GM21367 (cell line): Measurements from ENCODE around the gene AOPEP.

Experiments used
- ATAC-seq: cut with Tn5 transposase; IDR thresholded peaks from one replicate; pipeline ENCODE4 v1.9.1; 2021; ENCODE audit not compliant: unreplicated experiment

The AOPEP gene

DNA sequence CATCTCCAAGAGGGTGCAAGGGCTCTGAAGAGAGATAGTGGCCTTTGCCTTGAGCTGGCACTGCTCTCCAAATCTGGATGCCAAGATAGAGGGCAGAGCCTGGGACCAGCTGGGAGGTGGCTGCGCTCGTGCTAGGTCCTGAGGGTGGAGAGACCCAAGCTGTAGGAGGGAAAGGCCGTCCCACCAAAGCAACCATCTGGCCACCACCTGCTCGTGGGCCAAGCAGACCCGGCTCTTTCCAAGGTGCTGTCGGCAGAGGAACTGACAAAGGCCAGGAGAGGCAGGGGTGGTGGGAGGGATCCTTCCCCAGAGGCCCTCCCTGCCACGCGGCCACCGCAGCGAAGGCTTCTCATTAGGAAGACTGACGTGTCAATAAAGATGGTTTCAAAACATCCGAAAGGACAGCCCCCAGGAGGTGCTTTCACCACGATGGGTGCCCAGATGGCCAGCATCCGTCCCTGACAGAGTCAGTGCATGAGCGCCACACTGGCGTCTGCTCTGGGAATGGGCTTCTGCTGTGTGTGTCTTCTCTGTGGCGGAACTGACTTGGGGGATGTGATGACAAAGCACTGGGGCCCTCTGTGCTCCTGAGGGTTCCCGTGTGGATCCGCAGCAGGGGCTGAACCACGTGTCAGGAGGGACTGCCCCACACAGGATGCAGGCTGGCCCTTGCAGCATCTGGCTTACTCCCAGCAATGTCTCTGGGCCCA, 377.5 kb downstream of the AOPEP start:
- ATAC-seq: no peak

DNA sequence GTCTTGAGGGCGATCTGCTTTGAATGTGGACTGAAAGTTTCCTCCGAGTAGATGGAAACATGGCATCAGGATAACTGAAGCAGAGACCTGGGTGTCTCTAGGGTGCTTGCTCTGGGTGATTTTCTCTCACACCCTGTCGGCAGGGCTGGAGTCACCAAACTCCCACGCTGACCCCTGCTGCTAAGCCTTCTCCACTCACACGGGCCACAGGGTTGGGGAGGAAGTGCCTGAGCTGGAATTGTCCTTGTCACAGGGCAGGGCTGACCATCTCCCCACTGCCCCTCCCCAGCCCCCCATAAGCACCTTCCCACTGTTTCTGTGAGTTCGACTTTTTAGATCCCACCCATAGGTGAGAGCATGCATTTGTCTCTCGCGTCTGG, 378.1 kb downstream of the AOPEP start:
- no peak for ATAC-seq

DNA sequence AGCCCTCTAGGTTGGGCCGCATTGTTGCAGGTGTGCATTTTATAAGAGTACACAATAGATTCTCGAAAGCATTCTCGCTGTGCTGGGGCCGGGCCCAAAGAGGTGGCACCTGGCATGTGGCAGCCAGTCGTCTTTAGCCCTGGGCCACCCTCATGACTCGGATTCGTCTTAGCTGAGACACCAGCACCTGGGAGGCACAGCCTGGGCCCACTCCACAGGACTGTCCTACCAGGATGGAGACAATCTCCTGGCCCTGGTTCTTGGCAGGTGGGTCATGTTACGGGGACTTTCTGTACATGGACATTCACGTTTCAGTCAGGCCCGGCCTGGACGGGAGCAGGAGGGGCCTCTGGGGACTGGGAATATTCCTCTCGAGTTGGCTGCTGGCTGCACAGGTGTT, 378.5 kb downstream of the AOPEP start:
- no peak for ATAC-seq

DNA sequence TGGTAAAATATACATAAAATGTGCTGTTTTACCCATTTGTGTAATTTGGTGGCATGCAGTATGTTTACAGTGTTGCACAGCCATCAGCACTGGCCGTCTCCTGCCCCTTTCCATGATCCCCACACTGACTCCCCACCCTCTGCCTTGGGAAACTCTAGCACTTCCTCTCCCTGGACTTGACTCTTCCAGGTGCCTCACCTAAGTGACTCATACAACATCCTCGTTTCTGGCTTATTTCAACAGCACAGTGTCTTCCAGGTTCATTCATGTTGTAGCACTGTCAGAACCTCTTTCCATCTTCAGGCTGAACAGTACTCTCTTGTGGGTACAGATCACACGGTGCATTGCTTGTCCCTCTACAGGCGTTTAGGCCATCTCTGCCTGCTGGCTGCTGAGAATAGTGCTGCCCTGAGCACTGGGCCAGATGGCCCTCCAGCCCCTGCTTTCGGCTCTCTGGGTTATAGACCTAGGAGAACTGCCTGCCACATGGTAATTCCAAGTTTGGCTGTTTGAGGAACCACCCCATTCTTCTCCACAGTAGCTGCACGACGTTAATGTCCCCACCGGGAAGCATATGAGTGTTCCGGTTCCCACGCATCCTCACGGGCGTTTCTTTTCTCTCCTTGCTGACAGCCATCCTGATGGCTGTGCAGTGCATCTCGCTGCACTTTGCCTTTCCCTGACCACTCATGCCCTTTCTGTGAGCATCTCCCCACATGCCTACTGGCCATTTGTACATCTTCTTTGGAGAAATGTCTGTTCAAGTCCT, 379.2 kb downstream of the AOPEP start:
- no peak for ATAC-seq

DNA sequence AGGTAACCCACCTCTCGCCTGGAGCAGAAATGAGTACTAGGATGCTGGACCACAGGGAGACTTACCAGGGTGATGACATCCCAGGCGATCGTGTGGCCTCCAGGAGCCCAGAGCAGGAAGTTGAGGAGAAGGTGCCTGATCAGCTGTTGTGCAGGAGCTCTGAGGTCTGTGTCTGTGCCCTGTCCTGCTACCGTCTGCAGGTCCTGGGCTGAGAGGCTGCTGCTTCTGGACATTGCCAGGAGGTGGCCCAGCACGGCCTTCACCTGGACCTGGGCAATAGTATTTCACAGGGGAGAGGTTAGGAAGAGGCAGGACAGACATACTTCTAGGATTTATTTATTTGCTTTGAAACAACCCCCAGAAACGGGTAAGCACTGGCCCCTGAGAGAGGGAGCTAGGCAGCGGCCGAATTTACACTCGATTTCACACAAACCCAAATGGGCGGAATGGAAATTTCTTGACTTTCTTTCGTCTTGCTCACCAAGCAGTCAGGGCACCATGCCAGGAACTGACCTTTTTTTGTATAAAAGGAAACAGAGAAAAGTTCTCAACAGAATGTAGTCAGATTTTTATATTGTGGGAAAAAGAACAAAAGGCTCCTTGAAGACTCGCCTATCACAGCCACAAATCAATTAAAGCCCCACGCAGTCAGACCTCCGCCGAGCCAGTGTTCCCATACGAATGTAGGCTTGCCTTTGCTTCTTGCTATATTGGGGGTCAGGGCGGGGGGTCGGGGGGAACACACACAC, 380.7 kb downstream of the AOPEP start:
- no peak for ATAC-seq

DNA sequence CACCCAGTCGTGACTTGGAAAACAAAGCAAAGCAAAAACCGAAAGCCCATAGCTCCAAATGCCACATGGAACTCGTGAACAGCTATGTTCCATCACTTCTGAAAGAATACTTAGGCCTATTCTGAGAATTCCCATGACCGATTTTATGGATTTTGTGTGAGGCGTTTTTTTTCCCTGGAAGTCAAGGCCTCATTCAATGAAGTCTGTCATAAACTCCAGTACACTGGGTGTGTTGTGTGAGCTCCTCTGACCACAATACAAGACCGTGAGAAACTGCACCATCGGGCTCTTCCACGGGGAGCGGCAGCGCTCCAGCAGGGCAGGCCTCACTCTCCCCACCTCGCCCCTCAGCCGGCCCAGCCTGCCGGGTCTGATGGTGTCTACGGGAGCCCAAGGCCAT, 381.5 kb downstream of the AOPEP start:
- no peak for ATAC-seq

DNA sequence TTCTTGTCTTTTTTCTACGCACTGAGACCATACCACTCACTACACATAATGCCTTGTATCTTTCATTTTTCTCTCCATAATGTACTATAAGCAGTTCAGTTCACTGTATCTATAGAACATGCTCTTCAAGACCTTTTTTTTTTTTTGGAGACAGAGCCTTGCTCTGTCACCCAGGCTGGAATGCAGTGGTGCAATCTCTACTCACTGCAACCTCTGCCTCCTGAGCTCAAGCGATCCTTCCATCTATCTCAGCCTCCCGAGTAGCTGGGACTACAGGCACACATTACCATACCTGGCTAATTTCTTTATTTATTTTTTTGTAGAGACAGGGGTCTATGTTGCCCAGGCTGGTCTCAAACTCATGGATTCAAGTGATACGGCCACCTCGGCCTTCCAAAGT, 382.3 kb downstream of the AOPEP start:
- ATAC-seq: no peak

DNA sequence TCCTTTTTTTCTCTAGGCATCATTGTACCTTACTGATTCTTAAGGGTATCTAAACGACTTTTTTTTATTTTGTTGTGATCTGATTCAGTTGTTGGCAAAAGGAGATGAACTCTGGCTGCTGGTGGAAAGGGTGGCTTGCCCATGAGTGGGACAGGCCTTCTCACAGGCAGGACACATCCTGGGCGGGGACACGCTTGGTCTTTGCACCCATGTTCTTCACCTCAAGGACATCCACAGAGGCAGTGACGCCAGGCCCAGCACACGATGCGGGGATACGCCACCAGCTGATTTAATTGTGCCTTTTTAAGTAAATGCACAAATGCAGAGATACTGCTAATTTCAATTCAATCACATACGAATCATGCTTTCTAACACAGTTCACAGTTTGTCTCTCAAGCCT, 383.0 kb downstream of the AOPEP start:
- ATAC-seq: no peak

DNA sequence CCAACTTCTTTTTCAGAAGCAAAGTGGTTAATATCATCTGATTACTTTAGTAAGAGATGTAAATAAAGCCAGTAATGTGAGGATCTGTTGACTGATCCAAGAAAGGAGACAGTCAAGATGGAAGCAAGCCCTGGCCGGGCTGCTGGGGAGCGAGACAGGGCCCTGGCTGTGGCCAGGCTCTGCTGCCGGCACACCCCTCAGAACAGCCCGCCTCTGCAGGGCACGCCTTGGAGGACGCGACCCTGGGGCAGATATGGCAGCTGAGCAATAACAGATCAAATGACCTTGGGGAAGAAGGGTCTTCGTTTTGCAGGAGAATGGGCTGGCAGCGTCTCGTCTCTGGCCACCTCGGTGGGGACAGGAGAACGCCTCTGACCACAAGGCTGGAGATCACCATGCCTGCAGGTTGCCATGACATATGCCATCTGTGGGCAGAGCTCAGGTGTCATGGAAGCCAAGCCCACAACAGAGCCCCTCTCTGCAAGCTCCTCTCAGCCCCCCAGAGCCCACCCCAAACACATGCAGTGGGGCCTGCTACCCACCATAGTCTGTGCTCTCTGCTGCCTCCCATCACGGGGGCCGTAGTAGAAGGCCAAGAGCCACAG, 384.5 kb downstream of the AOPEP start:
- no peak for ATAC-seq

DNA sequence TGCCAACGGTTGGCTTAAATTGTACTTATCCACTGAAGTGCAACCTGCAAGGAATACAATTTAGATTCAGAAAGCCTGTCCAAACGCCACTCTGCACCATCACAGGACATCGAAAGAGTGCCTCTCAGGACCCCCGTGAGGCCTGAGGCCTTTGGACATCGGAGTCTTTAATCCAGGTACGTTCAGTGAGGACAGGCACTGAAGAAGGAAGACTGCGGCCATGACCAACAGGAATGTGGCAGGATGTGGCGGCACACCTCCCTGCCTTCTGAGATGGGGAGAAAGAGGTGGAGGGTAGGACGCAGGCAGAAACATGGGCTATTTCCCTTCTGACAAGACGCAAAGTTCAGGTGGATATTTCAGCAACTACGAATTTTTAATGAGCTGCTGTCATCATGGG, 385.2 kb downstream of the AOPEP start:
- ATAC-seq: no peak

DNA sequence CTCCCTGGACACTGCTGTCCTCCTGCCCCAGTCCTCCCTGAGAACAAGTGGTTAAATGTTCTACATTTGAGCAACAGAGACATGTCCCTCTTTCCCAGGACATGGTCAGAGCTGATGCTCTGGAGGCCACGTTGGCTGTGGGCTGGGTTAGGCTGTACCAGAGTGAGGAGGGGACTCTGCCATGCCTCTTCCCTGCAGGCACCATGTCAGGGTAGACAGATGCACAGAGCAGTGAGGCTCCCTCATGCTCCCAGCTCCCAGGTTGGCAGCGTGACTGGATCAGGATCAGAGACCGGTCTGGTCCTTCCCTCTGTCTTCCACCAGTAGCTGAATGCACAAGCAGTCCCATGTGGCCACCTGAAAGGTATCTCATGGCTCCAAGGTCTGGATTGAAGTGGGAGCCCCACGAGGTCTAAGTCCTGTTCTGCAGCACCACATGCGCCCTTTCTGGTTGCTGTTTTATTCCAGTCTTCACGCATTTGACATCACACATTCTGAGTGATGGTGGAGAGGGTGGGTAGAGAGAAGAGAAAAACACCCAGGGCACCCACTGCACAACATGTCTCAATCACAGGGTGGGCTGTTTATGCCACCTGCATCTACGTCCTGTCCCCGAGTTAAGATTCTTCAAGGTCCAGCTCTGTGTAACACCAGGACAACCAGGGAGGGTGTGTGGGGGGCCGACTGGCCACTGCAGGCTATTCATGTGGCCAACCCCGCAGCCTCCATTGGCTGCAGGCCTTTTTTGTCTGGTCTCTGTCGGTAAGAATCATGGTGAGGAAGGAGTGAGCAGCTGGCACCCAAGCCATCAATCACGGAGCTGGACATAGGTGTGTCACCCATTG, 386.2 kb downstream of the AOPEP start:
- ATAC-seq: no peak

DNA sequence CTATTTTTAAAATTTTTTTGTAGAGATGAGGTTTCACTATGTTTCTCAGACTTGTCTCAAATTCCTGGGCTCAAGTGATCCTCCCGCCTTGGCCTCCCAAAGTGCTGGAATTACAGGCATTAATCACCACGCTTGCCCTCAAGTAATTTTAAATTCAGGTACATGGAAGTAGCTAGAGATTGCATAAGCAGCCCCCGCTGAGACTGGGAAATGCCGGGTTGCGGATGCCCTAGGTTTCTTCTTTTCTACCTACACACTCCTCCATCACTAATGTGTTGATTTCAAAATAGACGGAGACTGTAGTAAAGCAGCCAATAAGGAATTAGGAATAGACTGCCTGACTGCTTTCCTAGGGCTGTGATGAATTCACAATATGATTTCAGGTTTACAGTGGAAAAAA, 388.6 kb downstream of the AOPEP start:
- no peak for ATAC-seq

DNA sequence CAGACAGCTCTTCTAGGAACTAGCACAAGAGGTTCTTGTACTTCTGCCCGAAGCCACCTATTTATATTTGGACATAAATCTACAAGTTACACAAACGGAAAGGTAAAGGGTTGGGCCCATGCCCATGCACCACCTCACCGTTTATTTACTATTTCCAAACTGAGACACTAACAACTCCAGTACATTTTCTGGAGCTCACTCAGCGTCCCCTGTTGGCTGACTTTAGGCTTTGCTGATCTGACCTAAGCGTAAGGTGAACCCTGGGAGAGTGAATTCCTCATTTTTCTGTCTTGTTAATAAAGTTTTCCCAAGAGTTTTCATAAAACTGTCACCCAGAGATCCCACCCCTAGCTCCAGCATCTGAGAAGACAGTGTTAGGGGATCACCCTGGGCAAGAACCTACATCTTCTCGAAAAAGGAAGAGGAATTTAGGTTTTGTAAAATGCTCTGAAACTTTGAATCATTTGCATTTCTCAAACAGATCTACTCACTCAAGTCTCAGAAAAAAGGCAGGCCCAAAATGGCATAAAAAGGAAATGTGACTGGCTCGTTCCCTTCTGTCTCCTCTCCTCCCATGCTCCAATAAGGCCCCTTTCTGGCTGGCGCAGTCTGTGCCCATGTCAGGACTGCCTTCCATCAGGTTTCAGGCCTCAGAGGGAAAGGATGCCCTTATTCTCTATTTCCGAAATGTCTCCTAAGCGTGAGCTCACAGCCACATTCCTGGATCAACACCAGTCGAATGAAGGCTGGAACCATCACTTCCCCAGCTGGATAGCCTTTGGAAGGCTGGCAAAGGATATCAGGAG, 389.7 kb downstream of the AOPEP start:
- ATAC-seq: no peak

DNA sequence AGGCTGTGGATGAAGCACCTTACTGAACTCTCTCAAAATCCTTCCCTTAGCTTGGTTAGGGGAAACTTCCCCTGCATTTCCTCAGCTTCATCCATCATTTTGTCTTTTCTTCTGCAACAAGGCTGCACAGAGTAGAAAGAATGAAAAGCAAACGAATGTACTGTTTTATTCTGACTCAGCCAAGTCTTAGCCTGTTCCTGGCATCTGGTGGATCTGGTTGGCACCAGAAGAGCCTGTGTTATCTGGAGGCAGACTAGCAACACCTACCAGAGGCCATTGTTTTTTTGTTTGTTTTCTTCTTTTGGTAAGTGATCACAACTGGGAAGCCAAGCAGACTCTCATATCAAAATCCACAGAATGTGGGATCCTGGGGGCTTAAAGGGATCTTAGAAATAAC, 390.3 kb downstream of the AOPEP start:
- ATAC-seq: no peak

DNA sequence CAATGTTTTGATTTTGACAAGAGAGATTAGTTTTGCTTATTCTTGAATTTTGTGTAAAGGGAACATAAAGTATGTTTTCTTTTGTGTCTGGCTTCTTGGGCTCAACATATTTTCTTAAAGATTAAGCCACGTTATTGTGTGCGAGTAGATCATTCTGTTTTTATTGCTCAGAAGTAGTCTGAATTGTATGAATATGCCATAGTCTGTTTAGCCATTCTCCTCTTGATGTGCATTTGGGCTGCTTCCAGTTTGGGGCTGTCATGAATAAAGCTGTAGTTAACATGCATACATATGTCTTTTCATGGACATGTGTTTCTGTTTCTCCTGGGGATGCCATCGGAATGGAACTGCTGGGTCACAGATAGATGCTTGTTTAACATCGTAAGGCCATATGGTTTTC, 392.1 kb downstream of the AOPEP start:
- ATAC-seq: no peak

DNA sequence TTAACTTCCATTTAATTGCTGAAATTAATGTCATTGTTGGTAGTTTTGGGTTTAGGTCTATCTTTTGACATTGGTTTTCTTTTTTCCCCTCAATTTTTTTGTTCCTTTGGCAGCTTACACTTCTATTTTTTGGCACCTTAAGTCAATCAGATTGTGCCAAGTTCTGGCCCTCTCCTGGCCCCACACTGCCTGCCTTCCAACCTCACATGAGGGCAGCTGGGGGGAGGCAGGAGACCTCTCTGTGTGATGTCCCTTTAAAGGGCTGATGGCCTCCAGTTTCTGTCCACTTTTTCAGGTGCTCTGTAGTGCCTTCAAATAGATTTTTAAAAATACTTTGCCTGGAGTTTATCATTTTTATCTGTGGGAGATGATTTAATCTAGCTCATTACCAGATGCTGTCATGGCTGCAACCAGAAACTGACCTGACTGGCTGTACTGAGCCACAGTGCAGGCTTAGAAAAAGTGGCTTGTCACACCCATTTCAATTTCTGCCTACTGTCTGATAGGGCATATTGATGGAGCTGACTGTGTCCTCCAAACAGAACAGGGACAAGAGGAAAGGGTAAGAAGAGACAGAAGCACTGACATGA, 394.4 kb downstream of the AOPEP start:
- no peak for ATAC-seq

DNA sequence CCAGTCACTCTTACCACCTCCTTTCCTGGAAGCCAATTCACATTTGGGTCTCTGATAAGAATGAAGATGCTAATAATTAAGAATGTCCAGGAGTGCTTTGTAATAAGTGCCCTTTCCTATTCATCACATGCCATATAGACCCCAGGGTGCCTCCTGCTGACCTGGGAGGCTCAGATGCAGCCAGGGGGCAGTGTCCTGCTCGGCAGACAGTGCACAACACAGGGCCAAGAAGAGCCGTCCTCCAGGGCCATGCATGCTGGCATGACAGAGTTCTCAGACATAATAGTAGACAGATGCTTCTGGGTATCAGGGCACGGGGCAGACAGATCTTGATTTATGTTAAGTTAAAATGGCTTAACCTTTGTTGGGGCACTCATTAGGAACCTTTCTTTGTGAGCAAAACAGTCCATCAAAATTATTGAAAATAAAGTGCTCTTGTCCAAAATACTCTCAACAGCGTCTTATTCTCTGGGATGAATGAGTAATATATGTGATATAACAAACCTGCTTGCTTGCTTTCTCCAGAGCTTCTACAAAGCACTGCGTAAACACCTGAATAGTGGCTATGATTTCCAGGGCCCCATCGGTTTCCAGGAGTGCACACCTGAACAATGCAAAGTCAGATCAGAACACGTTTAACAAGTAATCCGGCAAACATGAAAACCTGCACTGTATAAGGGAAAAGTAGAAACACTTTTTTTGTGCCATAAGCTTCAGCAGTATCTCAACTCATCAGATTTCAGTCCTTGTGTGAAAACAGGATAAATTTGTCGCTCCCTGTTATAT, 398.3 kb downstream of the AOPEP start:
- no peak for ATAC-seq

DNA sequence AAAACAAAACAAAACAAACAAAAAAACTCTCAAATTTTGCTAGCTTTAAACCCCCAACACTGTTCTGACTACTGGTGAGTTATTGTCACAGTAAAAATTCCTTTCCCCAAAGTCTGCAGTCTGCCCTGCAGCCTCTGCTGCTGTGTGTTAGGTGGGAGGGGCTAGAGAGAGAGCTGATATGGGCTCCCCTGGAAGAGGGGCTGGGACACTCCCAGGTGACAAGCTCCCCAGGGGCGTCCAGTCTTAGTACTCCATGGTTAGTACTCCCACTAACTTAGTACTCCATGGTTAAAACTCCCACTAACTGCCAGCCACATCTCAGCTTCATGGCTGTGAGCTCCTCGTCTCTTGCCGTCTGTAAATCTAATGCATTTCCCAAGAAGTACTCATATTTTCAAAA, 399.2 kb downstream of the AOPEP start:
- no peak for ATAC-seq

DNA sequence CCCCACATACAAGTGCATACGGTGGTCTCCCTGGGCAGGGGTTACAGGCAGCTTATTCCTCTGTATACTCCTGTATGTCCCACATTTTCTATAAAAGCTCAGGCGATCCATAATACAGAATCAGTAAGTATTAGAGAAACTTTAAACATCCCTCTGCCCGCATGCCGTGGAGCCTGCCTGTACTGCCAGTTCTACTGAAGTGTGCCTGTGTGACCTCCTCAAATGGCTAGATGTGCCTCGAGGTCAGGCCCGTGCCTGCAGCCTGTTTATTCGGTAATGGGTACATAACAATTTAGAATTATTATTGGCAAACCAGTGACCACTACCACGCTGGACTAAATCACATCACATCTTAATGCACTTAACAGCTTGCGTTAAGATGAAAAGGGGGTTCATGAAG, 400.2 kb downstream of the AOPEP start:
- no peak for ATAC-seq
